ENCODE measurements around the gene GSTM2.
"Not testable (repeated sequence)": the region's sequence is repeated elsewhere in the genome, so short reads cannot be mapped to it uniquely, and the experiment has no call there.

Gene GSTM2

DNA sequence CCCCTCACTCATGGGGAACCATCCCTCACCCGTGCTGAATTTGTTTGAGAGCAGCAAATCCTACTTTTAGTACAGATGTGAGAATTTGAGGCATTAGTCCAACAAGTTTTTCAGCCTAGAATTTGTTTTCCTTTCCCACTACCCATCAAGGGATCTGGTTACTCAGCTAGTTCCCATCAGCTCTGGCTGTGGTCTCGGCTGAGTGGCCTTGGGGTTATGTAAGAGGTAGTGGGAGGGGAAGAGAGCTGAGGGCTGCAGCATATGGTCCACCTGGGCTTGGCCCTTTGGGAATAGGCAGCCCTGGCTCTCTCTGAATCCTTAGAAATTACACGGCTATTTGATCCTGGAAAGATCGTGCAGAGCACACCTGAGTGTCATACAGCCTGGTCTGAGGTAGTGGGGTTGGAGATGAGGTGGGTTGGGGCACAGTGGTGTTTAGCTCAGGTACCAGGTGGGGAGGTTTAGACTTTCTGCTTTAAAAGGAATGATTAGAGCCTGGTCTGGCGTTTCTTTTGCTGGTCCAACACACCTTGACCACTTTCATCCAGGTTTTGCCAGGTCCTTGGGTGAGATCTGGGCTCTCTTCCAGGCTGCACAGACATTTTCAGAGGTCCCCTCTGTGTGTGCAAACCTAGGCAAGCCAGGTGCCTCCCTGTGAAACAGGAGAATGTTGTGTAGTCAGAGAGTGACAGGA lies 7.7 kb upstream of the GSTM2 start:
- peaks cover 0 to 48% (median 31%) of the 10 kb centered on the region in 5 donors for H3K36me3 ChIP-seq (ENCODE audit: control insufficient read depth in 5 of 5, insufficient read depth in 5 of 5, low read length in 5 of 5)
- H3K4me1 ChIP-seq (ENCODE audit: control insufficient read depth in 5 of 5, insufficient read depth in 5 of 5, low read length in 5 of 5), result peaks cover 0 to 18% (median 16%) of the 10 kb centered on the region in 5 donors
- H3K27me3 ChIP-seq (ENCODE audit: control insufficient read depth in 5 of 5, insufficient read depth in 4 of 5, low read length in 5 of 5), result no peaks in the 10 kb centered on the region
- H3K9ac ChIP-seq (ENCODE audit: low read length in 5 of 5), result no peak overlapping the region
- no peak overlapping the region for H3K27ac ChIP-seq (ENCODE audit: low read depth, low read length)
- no peak overlapping the region for H3K4me3 ChIP-seq (ENCODE audit: low read depth in 1 of 5, low read length in 5 of 5)
- H3K9me3 ChIP-seq (ENCODE audit: control insufficient read depth in 5 of 5, low read length in 5 of 5), result no peaks in the 10 kb centered on the region

DNA sequence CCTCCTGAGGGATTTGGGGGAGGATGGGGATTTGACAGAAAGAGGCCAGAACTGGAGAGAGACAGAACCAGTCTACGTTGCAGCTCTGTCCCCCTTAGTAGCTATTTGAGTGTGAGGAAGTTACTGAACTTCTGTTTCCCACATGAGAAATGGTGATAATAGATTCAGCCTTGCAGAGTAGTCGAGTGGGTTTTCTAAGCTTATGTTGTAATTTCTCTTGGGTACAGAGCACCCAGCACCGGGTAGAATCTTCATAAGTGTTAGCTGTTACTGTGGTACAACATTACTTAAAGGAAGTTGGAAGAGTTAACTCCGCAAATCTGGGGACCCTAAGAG lies 7.2 kb upstream of the GSTM2 start:
- H3K27ac ChIP-seq (ENCODE audit: low read depth, low read length); H3K4me3 ChIP-seq (ENCODE audit: low read depth in 1 of 5, low read length in 5 of 5); H3K27me3 ChIP-seq (ENCODE audit: control insufficient read depth in 5 of 5, insufficient read depth in 4 of 5, low read length in 5 of 5); H3K9me3 ChIP-seq (ENCODE audit: control insufficient read depth in 5 of 5, low read length in 5 of 5); H3K9ac ChIP-seq (ENCODE audit: low read length in 5 of 5): not testable (repeated sequence)
- Histone ChIP-seq H3K36me3 (ENCODE audit: control insufficient read depth in 5 of 5, insufficient read depth in 5 of 5, low read length in 5 of 5) (peaks cover 0 to 49% (median 31%) of the 10 kb centered on the region in 5 donors), H3K4me1 (ENCODE audit: control insufficient read depth in 5 of 5, insufficient read depth in 5 of 5, low read length in 5 of 5) (peaks cover 0 to 13% (median 11%) of the 10 kb centered on the region in 5 donors)

DNA sequence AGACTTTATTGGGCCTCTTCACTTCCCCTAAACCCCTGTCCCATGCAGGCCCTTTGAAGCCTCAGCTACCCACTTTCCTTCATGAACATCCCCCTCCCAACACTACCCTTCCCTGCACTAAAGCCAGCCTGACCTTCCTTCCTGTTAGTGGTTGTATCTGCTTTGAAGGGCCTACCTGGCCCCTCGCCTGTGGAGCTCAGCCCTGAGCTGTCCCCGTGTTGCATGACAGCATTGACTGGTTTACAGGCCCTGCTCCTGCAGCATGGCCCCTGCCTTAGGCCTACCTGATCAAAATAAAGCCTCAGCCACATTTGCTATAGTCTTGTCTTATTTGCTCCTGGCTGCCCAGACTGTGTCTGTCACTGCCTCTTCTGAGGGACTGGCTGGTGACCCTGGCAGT lies 6.5 kb upstream of the GSTM2 start:
- H3K4me1 ChIP-seq (ENCODE audit: control insufficient read depth in 5 of 5, insufficient read depth in 5 of 5, low read length in 5 of 5), result peaks cover 0 to 10% (median 6%) of the 10 kb centered on the region in 5 donors
- no peak overlapping the region for H3K9ac ChIP-seq (ENCODE audit: low read length in 5 of 5)
- no peak overlapping the region for H3K27ac ChIP-seq (ENCODE audit: low read depth, low read length)
- no peak overlapping the region for H3K4me3 ChIP-seq (ENCODE audit: low read depth in 1 of 5, low read length in 5 of 5)
- H3K9me3 ChIP-seq (ENCODE audit: control insufficient read depth in 5 of 5, low read length in 5 of 5), result no peaks in the 10 kb centered on the region
- H3K36me3 ChIP-seq (ENCODE audit: control insufficient read depth in 5 of 5, insufficient read depth in 5 of 5, low read length in 5 of 5), result peaks cover 0 to 49% (median 31%) of the 10 kb centered on the region in 5 donors
- no peaks in the 10 kb centered on the region for H3K27me3 ChIP-seq (ENCODE audit: control insufficient read depth in 5 of 5, insufficient read depth in 4 of 5, low read length in 5 of 5)

DNA sequence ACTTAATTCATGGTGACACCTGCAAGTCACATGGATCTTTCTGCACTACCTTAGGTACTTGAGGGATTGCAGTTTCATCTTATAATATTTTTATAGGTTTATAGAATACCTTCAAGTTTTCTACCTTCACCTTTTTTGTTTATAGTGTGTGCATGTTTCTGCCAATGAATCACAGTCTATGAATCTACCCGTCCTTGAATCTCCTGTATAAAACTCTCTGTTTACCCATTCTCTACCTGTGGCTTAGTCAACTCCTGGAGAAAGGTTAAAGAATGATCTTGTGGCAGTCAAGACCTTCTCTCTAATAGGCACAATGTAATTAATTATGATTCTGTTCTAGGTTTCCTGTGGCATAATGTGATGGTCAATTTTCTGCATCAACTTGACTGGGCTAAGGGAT lies 3.2 kb upstream of the GSTM2 start:
- no peaks in the 10 kb centered on the region for H3K27me3 ChIP-seq (ENCODE audit: control insufficient read depth in 5 of 5, insufficient read depth in 4 of 5, low read length in 5 of 5)
- no peak overlapping the region for H3K4me3 ChIP-seq (ENCODE audit: low read depth in 1 of 5, low read length in 5 of 5)
- H3K36me3 ChIP-seq (ENCODE audit: control insufficient read depth in 5 of 5, insufficient read depth in 5 of 5, low read length in 5 of 5), result peaks cover 0 to 29% (median 15%) of the 10 kb centered on the region in 5 donors
- H3K9ac ChIP-seq (ENCODE audit: low read length in 5 of 5), result no peak overlapping the region
- H3K9me3 ChIP-seq (ENCODE audit: control insufficient read depth in 5 of 5, low read length in 5 of 5), result no peaks in the 10 kb centered on the region
- H3K4me1 ChIP-seq (ENCODE audit: control insufficient read depth in 5 of 5, insufficient read depth in 5 of 5, low read length in 5 of 5), result peaks cover 2 to 13% (median 12%) of the 10 kb centered on the region in 5 donors
- H3K27ac ChIP-seq (ENCODE audit: low read depth, low read length), result no peak overlapping the region

DNA sequence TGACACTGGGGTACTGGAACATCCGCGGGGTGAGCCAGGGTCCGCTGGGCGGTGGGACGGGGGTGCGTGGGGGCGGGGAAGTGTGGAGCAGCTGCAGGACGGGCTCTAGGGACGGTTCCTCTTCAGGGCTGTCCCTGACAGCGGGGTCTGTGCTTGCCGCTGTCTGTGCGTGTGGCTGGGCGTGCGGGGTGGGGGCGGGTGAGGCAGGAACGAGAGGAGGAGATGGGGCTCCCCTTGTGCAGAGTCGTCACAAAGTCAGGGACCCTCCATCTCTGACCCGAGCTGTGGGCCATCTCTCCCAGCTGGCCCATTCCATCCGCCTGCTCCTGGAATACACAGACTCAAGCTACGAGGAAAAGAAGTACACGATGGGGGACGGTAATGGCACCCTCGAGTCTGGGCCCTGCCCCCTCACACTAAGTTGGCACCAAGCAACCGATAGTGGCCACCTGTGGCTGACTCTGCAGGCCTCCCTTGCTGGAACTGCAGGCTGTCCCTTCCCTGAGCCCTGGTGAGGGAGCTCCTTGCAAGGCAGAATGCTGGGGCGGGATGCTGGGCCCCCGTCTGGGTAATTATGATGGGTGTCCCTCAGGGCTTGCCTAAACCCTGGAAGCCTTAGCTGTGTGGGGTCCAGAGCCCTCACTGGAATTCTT lies 392 bp downstream of the GSTM2 start:
- Histone ChIP-seq H3K9ac (ENCODE audit: low read length in 5 of 5) (peak overlapping the region in 3 of 5 donors; percentile 64 to 74 (median 66)), H3K36me3 (ENCODE audit: control insufficient read depth in 5 of 5, insufficient read depth in 5 of 5, low read length in 5 of 5) (peaks cover 0 to 15% (median 8%) of the 10 kb centered on the region in 5 donors), H3K4me3 (ENCODE audit: low read depth in 1 of 5, low read length in 5 of 5) (peak overlapping the region; percentile 62 to 79 (median 72)), H3K4me1 (ENCODE audit: control insufficient read depth in 5 of 5, insufficient read depth in 5 of 5, low read length in 5 of 5) (peaks cover 2 to 13% (median 12%) of the 10 kb centered on the region in 5 donors), H3K9me3 (ENCODE audit: control insufficient read depth in 5 of 5, low read length in 5 of 5) (no peaks in the 10 kb centered on the region), H3K27me3 (ENCODE audit: control insufficient read depth in 5 of 5, insufficient read depth in 4 of 5, low read length in 5 of 5) (no peaks in the 10 kb centered on the region), H3K27ac (ENCODE audit: low read depth, low read length) (no peak overlapping the region)

DNA sequence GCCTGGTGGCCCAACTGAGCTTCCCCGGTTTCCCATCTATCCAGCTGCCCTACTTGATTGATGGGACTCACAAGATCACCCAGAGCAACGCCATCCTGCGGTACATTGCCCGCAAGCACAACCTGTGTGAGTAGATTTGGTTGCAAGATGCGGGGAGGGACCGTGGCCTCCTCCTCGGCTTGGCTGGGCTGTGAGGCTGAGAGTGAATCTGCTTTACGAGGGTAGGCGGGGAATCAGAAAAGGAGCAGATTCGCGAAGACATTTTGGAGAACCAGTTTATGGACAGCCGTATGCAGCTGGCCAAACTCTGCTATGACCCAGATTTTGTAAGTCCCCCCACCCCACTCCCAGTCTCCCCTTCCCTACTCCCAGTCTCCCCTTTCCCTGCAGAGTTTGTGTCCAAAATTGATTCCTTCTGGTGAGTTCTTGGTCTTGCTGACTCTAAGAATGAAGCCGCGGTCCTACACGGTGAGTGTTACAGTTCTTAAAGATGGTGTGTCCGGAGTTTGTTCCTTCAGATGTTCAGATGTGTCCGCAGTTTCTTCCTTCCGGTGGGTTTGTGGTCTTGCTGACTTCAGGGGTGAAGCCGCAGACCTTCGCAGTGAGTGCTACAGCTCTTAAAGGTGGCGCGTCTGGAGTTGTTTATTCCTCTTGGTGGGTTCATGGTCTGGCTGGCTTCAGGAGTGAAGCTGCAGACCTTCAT lies 1.5 kb downstream of the GSTM2 start:
- no peak overlapping the region for H3K9ac ChIP-seq (ENCODE audit: low read length in 5 of 5)
- no peak overlapping the region for H3K4me3 ChIP-seq (ENCODE audit: low read depth in 1 of 5, low read length in 5 of 5)
- no peak overlapping the region for H3K27ac ChIP-seq (ENCODE audit: low read depth, low read length)
- H3K27me3 ChIP-seq (ENCODE audit: control insufficient read depth in 5 of 5, insufficient read depth in 4 of 5, low read length in 5 of 5), result no peaks in the 10 kb centered on the region
- no peaks in the 10 kb centered on the region for H3K9me3 ChIP-seq (ENCODE audit: control insufficient read depth in 5 of 5, low read length in 5 of 5)
- peaks cover 2 to 13% (median 12%) of the 10 kb centered on the region in 5 donors for H3K4me1 ChIP-seq (ENCODE audit: control insufficient read depth in 5 of 5, insufficient read depth in 5 of 5, low read length in 5 of 5)
- H3K36me3 ChIP-seq (ENCODE audit: control insufficient read depth in 5 of 5, insufficient read depth in 5 of 5, low read length in 5 of 5), result peaks cover 0 to 21% (median 9%) of the 10 kb centered on the region in 5 donors

DNA sequence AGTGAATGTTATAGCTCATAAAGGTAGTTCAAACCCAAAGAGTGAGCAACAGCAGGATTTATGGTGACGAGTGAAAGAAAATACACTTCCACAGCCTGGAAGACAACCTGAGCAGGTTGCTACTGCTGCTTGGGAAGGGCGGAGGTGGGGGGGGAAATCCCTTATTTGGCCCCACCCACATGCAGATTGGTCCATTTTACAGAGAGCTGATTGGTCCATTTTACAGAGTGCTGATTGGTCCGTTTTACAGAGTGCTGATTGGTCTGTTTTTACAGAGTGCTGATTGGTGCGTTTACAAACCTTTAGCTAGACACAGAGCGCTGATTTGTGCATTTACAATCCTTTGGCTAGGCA lies 2.1 kb downstream of the GSTM2 start:
- H3K4me1 ChIP-seq (ENCODE audit: control insufficient read depth in 5 of 5, insufficient read depth in 5 of 5, low read length in 5 of 5), result peaks cover 2 to 13% (median 12%) of the 10 kb centered on the region in 5 donors
- H3K36me3 ChIP-seq (ENCODE audit: control insufficient read depth in 5 of 5, insufficient read depth in 5 of 5, low read length in 5 of 5), result peaks cover 0 to 21% (median 9%) of the 10 kb centered on the region in 5 donors
- H3K4me3 ChIP-seq (ENCODE audit: low read depth in 1 of 5, low read length in 5 of 5); H3K27ac ChIP-seq (ENCODE audit: low read depth, low read length); H3K27me3 ChIP-seq (ENCODE audit: control insufficient read depth in 5 of 5, insufficient read depth in 4 of 5, low read length in 5 of 5); H3K9ac ChIP-seq (ENCODE audit: low read length in 5 of 5); H3K9me3 ChIP-seq (ENCODE audit: control insufficient read depth in 5 of 5, low read length in 5 of 5): not testable (repeated sequence)

DNA sequence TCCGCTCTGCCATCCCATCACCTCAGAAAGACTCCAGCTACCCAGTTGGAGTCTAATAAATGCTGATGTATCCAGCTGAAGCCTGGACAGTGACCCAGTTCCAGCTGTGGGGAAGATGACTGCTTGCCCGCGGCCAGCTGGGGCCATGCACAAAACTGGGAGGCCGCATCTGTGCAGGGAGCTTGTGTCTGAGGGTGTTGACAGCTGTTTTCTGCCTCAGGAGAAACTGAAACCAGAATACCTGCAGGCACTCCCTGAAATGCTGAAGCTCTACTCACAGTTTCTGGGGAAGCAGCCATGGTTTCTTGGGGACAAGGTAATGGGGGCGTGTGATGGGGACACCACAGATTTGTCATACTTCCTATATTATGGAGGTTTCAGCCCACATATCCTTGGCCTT lies 3.2 kb downstream of the GSTM2 start:
- Histone ChIP-seq H3K27me3 (ENCODE audit: control insufficient read depth in 5 of 5, insufficient read depth in 4 of 5, low read length in 5 of 5) (no peaks in the 10 kb centered on the region), H3K27ac (ENCODE audit: low read depth, low read length) (no peak overlapping the region), H3K9me3 (ENCODE audit: control insufficient read depth in 5 of 5, low read length in 5 of 5) (no peaks in the 10 kb centered on the region), H3K36me3 (ENCODE audit: control insufficient read depth in 5 of 5, insufficient read depth in 5 of 5, low read length in 5 of 5) (peaks cover 0 to 17% (median 9%) of the 10 kb centered on the region in 5 donors), H3K4me1 (ENCODE audit: control insufficient read depth in 5 of 5, insufficient read depth in 5 of 5, low read length in 5 of 5) (peaks cover 2 to 13% (median 12%) of the 10 kb centered on the region in 5 donors), H3K4me3 (ENCODE audit: low read depth in 1 of 5, low read length in 5 of 5) (no peak overlapping the region), H3K9ac (ENCODE audit: low read length in 5 of 5) (no peak overlapping the region)

DNA sequence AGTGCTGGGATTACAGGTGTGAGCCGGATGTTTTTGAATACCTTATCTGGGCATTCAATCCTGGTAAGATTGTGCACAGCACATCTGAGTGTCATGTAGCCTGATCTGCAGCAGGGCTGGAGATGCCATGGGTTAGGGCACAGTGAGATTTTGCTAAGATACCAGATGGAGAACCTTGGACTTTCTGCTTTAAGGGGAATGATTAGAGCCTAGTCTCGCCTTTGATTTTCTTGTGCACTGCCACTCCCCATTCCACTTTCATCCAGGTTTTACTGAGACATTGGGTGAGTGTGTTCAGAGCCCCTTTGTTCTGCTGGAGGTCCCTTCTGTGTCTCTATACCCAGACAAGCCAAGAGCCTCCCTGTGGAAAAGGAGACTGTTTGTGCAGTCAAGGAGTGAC lies 6.0 kb downstream of the GSTM2 start:
- not testable (repeated sequence) for H3K27ac ChIP-seq (ENCODE audit: low read depth, low read length); H3K4me1 ChIP-seq (ENCODE audit: control insufficient read depth in 5 of 5, insufficient read depth in 5 of 5, low read length in 5 of 5); H3K9ac ChIP-seq (ENCODE audit: low read length in 5 of 5); H3K4me3 ChIP-seq (ENCODE audit: low read depth in 1 of 5, low read length in 5 of 5); H3K9me3 ChIP-seq (ENCODE audit: control insufficient read depth in 5 of 5, low read length in 5 of 5); H3K27me3 ChIP-seq (ENCODE audit: control insufficient read depth in 5 of 5, insufficient read depth in 4 of 5, low read length in 5 of 5)
- peaks cover 0 to 17% (median 9%) of the 10 kb centered on the region in 5 donors for H3K36me3 ChIP-seq (ENCODE audit: control insufficient read depth in 5 of 5, insufficient read depth in 5 of 5, low read length in 5 of 5)
